ENCODE data around the gene NDUFB2. TPM values are rescaled to one million over a fixed set of nuclear protein-coding genes. Genes with fewer than 3 reads are reported as not detected.

NDUFB2 gene
- total and polyA plus RNA-seq, 2 donors (not counting 1 experiment from before 2014, with no cell fraction given) = 67.9 to 171 TPM

- intact Hi-C loops (cut with micrococcal nuclease) = no loop called here
- ChIA-PET POLR2A (interaction anchor here (0.5 to 0.8 kb wide), 2 partner anchors 30 to 40 kb away, joined by 4 to 9 read pairs; no protein-coding TSS in a partner anchor), CTCF (interaction anchor here (0.7 to 1.9 kb wide), 10 partner anchors 9 to 1366 kb away, joined by 3 to 14 read pairs (median 3); no protein-coding TSS in a partner anchor)
- TF ChIP-seq EZH2 (IDR thresholded peaks at IDR 0.05; ENCODE audit: borderline replicate concordance, insufficient read depth, low read depth, low read length, poor library complexity, severe bottlenecking) (no peak), CTCF (IDR thresholded peaks at IDR 0.05) (peak; percentile 77)
- WGBS (ENCODE audit: insufficient coverage) = no CpG with 5 or more reads among the region's 8 CpGs
- no peak overlapping the region for H3K4me3 ChIP-seq (ENCODE audit: control extremely low read depth in 1 of 5, extremely low read depth in 1 of 5, insufficient read depth in 1 of 5, low read depth in 2 of 5, low read length in 4 of 5)
- peak overlapping the region; percentile 78 for H2AFZ ChIP-seq (ENCODE audit: insufficient read depth, low read depth, low read length, poor library complexity, severe bottlenecking)
- no peaks in the 10 kb centered on the region for H3K79me2 ChIP-seq (ENCODE audit: control insufficient read depth, insufficient read depth, low read length)
- H3K9ac ChIP-seq (ENCODE audit: low read length) = no peak overlapping the region
- peaks cover 0 to 9% (median 0%) of the 10 kb centered on the region in 3 donors for H3K9me3 ChIP-seq (ENCODE audit: control extremely low read depth in 1 of 3, control insufficient read depth in 2 of 3, insufficient read depth in 1 of 3, low read length in 2 of 3)
- no peak overlapping the region for H3K4me3 Mint-ChIP-seq
- H3K9me3 Mint-ChIP-seq (ENCODE audit: insufficient read depth) = no peaks in the 10 kb centered on the region
- peak overlapping the region; percentile 18 for H3K4me2 ChIP-seq (replicated peaks; ENCODE audit: low read depth, low read length, poor library complexity, severe bottlenecking)
- no peaks in the 10 kb centered on the region for H4K20me1 ChIP-seq (ENCODE audit: control insufficient read depth, insufficient read depth, low read length, poor library complexity, severe bottlenecking)
- H3K27ac ChIP-seq (ENCODE audit: low read length in 2 of 2) = no peak overlapping the region
- ATAC-seq (ENCODE audit: low read depth) (peak; percentile 98), DNase-seq (peak; percentile 69)
- no peaks in the 10 kb centered on the region for H3K36me3 ChIP-seq (replicated peaks in 1 of 2; ENCODE audit: control extremely low read depth in 1 of 2, control insufficient read depth in 1 of 2, extremely low read depth in 1 of 2, insufficient read depth in 2 of 2, low read length in 1 of 2)
- H3K4me1 ChIP-seq (ENCODE audit: control insufficient read depth in 2 of 2, insufficient read depth in 2 of 2, low read length in 2 of 2) = peaks cover 9 to 13% of the 10 kb centered on the region in 2 donors
- peaks cover 11% of the 10 kb centered on the region for H3K4me1 Mint-ChIP-seq
- peaks cover 15% of the 10 kb centered on the region for H3K27me3 Mint-ChIP-seq
- peak overlapping the region; percentile 29 for H3K27ac Mint-ChIP-seq
- peaks cover 0 to 6% (median 3%) of the 10 kb centered on the region in 4 experiments for H3K27me3 ChIP-seq (replicated peaks in 1 of 4; ENCODE audit: control extremely low read depth in 1 of 4, control insufficient read depth in 3 of 4, insufficient read depth in 4 of 4, low read length in 3 of 4)
Measured at GRCh38 chr7:140646931-140647647, 49.4 kb upstream of the NDUFB2 start.

- 81% methylated on average over 2 of the region's 6 CpGs for WGBS (ENCODE audit: insufficient coverage)
- no peak for ATAC-seq (ENCODE audit: low read depth)
- no peaks in the 10 kb centered on the region for H3K9me3 Mint-ChIP-seq (ENCODE audit: insufficient read depth)
Measured at GRCh38 chr7:140649556-140650205, 46.8 kb upstream of the NDUFB2 start.

More at GRCh38 chr7:140649556-140650205, 46.8 kb upstream of the NDUFB2 start:
- no peak overlapping the region for H3K4me3 Mint-ChIP-seq
- Histone ChIP-seq H2AFZ (ENCODE audit: insufficient read depth, low read depth, low read length, poor library complexity, severe bottlenecking) (no peak overlapping the region), H3K79me2 (ENCODE audit: control insufficient read depth, insufficient read depth, low read length) (no peaks in the 10 kb centered on the region), H3K27ac (ENCODE audit: low read length in 2 of 2) (no peak overlapping the region), H3K9ac (ENCODE audit: low read length) (no peak overlapping the region), H4K20me1 (ENCODE audit: control insufficient read depth, insufficient read depth, low read length, poor library complexity, severe bottlenecking) (no peaks in the 10 kb centered on the region), H3K27me3 (replicated peaks in 1 of 4; ENCODE audit: control extremely low read depth in 1 of 4, control insufficient read depth in 3 of 4, insufficient read depth in 4 of 4, low read length in 3 of 4) (no peaks in the 10 kb centered on the region), H3K4me3 (ENCODE audit: control extremely low read depth in 1 of 5, extremely low read depth in 1 of 5, insufficient read depth in 1 of 5, low read depth in 2 of 5, low read length in 4 of 5) (no peak overlapping the region), H3K36me3 (replicated peaks in 1 of 2; ENCODE audit: control extremely low read depth in 1 of 2, control insufficient read depth in 1 of 2, extremely low read depth in 1 of 2, insufficient read depth in 2 of 2, low read length in 1 of 2) (no peaks in the 10 kb centered on the region), H3K4me1 (ENCODE audit: control insufficient read depth in 2 of 2, insufficient read depth in 2 of 2, low read length in 2 of 2) (peaks cover 11 to 12% of the 10 kb centered on the region in 2 donors), H3K9me3 (ENCODE audit: control extremely low read depth in 1 of 3, control insufficient read depth in 2 of 3, insufficient read depth in 1 of 3, low read length in 2 of 3) (no peaks in the 10 kb centered on the region), H3K4me2 (replicated peaks; ENCODE audit: low read depth, low read length, poor library complexity, severe bottlenecking) (no peak overlapping the region)
- POLR2A ChIA-PET = no interaction called here
- CTCF ChIA-PET = interaction anchor here (0.5 to 1.9 kb wide), 3 partner anchors 79 to 132 kb away, joined by 3 to 9 read pairs (median 4); no protein-coding TSS in a partner anchor
- intact Hi-C loops (cut with micrococcal nuclease) = no loop called here
- peaks cover 13% of the 10 kb centered on the region for H3K4me1 Mint-ChIP-seq
- H3K27me3 Mint-ChIP-seq = peaks cover 3% of the 10 kb centered on the region
- TF ChIP-seq EZH2 (IDR thresholded peaks at IDR 0.05; ENCODE audit: borderline replicate concordance, insufficient read depth, low read depth, low read length, poor library complexity, severe bottlenecking) (no peak), CTCF (IDR thresholded peaks at IDR 0.05) (no peak)
- no peak for DNase-seq
- H3K27ac Mint-ChIP-seq = no peak overlapping the region
